Measurements from ENCODE around the gene MIS18A. TPM values are rescaled to one million over a fixed set of nuclear protein-coding genes. Genes with fewer than 3 reads are reported as not detected.
"Not testable (repeated sequence)": the region's sequence is repeated elsewhere in the genome, so short reads cannot be mapped to it uniquely, and the experiment has no call there.

Gene MIS18A
- polyA plus RNA-seq, 1 donor from 2014 or later: 15.9 TPM

- H2AFZ ChIP-seq (ENCODE audit: low read depth, low read length): no peak overlapping the region
- no peaks in the 10 kb centered on the region for H3K9me2 ChIP-seq (ENCODE audit: insufficient read depth, low read length)
- H3K36me3 ChIP-seq (ENCODE audit: insufficient read depth, low read length): no peaks in the 10 kb centered on the region
- no peaks in the 10 kb centered on the region for H3K79me2 ChIP-seq (replicated peaks; ENCODE audit: insufficient read depth, low read length)
- no peaks in the 10 kb centered on the region for H4K20me1 ChIP-seq (ENCODE audit: insufficient read depth)
- no peaks in the 10 kb centered on the region for H3K27me3 ChIP-seq (ENCODE audit: insufficient read depth, low read depth, low read length)
- no peaks in the 10 kb centered on the region for H3F3A ChIP-seq (ENCODE audit: insufficient read depth, low read length, poor library complexity, severe bottlenecking)
- H3K4me3 ChIP-seq (ENCODE audit: low read length): no peak overlapping the region
- no peak overlapping the region for H3K9ac ChIP-seq (ENCODE audit: low read length)
- H3K4me2 ChIP-seq (ENCODE audit: low read length): no peak overlapping the region
- TF ChIP-seq SMC3 (conservative IDR thresholded peaks at IDR 0.05; ENCODE audit: poor library complexity) (no peak), POLR2AphosphoS5 (IDR thresholded peaks at IDR 0.05) (no peak), TAF1 (IDR thresholded peaks at IDR 0.05; ENCODE audit: low read depth) (no peak), REST (IDR thresholded peaks at IDR 0.05; ENCODE audit: borderline replicate concordance) (no peak), RAD21 (conservative IDR thresholded peaks at IDR 0.05) (no peak), CTCF (IDR thresholded peaks at IDR 0.05; ENCODE audit: poor library complexity, severe bottlenecking) (no peak), MXI1 (conservative IDR thresholded peaks at IDR 0.05; ENCODE audit: poor library complexity, severe bottlenecking) (no peak), EP300 (conservative IDR thresholded peaks at IDR 0.05; ENCODE audit: poor library complexity, severe bottlenecking) (no peak), EZH2 (IDR thresholded peaks at IDR 0.05; ENCODE audit: borderline replicate concordance, insufficient read depth, low read length, poor library complexity, severe bottlenecking) (no peak)
- H3K27ac ChIP-seq (ENCODE audit: low read length): no peak overlapping the region
- no peaks in the 10 kb centered on the region for H3K9me3 ChIP-seq (ENCODE audit: low read length)
Observed at GRCh38 chr21:32312326-32312725, 33.5 kb upstream of the MIS18A start.

- H3K4me2 ChIP-seq (ENCODE audit: low read length): no peak overlapping the region
- H3K27me3 ChIP-seq (ENCODE audit: insufficient read depth, low read depth, low read length): no peaks in the 10 kb centered on the region
- no peaks in the 10 kb centered on the region for H3K36me3 ChIP-seq (ENCODE audit: insufficient read depth, low read length)
- TF ChIP-seq EZH2 (IDR thresholded peaks at IDR 0.05; ENCODE audit: borderline replicate concordance, insufficient read depth, low read length, poor library complexity, severe bottlenecking): no peak
- no peak for TF ChIP-seq RAD21 (conservative IDR thresholded peaks at IDR 0.05)
- no peak for TF ChIP-seq POLR2AphosphoS5 (IDR thresholded peaks at IDR 0.05)
- no peak for TF ChIP-seq MXI1 (conservative IDR thresholded peaks at IDR 0.05; ENCODE audit: poor library complexity, severe bottlenecking)
- TF ChIP-seq TAF1 (IDR thresholded peaks at IDR 0.05; ENCODE audit: low read depth): no peak
- TF ChIP-seq EP300 (conservative IDR thresholded peaks at IDR 0.05; ENCODE audit: poor library complexity, severe bottlenecking): no peak
- no peak for TF ChIP-seq SMC3 (conservative IDR thresholded peaks at IDR 0.05; ENCODE audit: poor library complexity)
- no peak for TF ChIP-seq REST (IDR thresholded peaks at IDR 0.05; ENCODE audit: borderline replicate concordance)
- no peak for TF ChIP-seq CTCF (IDR thresholded peaks at IDR 0.05; ENCODE audit: poor library complexity, severe bottlenecking)
- H3K9me2 ChIP-seq (ENCODE audit: insufficient read depth, low read length): no peaks in the 10 kb centered on the region
- no peak overlapping the region for H3K4me3 ChIP-seq (ENCODE audit: low read length)
- no peaks in the 10 kb centered on the region for H3K9me3 ChIP-seq (ENCODE audit: low read length)
- no peaks in the 10 kb centered on the region for H3K79me2 ChIP-seq (replicated peaks; ENCODE audit: insufficient read depth, low read length)
- no peak overlapping the region for H3K9ac ChIP-seq (ENCODE audit: low read length)
- no peaks in the 10 kb centered on the region for H3F3A ChIP-seq (ENCODE audit: insufficient read depth, low read length, poor library complexity, severe bottlenecking)
- H4K20me1 ChIP-seq (ENCODE audit: insufficient read depth): no peaks in the 10 kb centered on the region
- no peak overlapping the region for H2AFZ ChIP-seq (ENCODE audit: low read depth, low read length)
- H3K27ac ChIP-seq (ENCODE audit: low read length): no peak overlapping the region
Observed at GRCh38 chr21:32311621-32312020, 32.8 kb upstream of the MIS18A start.

- not testable (repeated sequence) for H2AFZ ChIP-seq (ENCODE audit: low read depth, low read length); H3K79me2 ChIP-seq (replicated peaks; ENCODE audit: insufficient read depth, low read length); H3K27me3 ChIP-seq (ENCODE audit: insufficient read depth, low read depth, low read length); H3K4me3 ChIP-seq (ENCODE audit: low read length); H3K27ac ChIP-seq (ENCODE audit: low read length); H3K9me3 ChIP-seq (ENCODE audit: low read length); H4K20me1 ChIP-seq (ENCODE audit: insufficient read depth); H3K9me2 ChIP-seq (ENCODE audit: insufficient read depth, low read length); H3F3A ChIP-seq (ENCODE audit: insufficient read depth, low read length, poor library complexity, severe bottlenecking); H3K9ac ChIP-seq (ENCODE audit: low read length); H3K4me2 ChIP-seq (ENCODE audit: low read length); H3K36me3 ChIP-seq (ENCODE audit: insufficient read depth, low read length)
Observed at GRCh38 chr21:32310976-32311375, 32.1 kb upstream of the MIS18A start.

Measured in neural cell (in vitro differentiated cells).